ENCODE measurements around the gene CENPM. TPM values are rescaled to one million over a fixed set of nuclear protein-coding genes. Genes with fewer than 3 reads are reported as not detected.

CENPM gene
- total and polyA plus RNA-seq, 10 of the 15 experiments (the other 5 are each of a cell fraction or from before 2014, with no cell fraction given) = 36.7 to 212 (median 74.7) TPM

- in situ Hi-C loops (cut with MboI) = no loop called here
- POLR2A ChIA-PET = interaction anchor here (0.6 to 8.3 kb wide), 7 partner anchors 16 to 484 kb away, joined by 3 to 145 read pairs (median 3); partner anchors contain the start of gene TNFRSF13C
- 59% methylated on average over 2 of the region's 2 CpGs for WGBS (ENCODE audit: insufficient coverage, insufficient replicate concordance, low lambda C conversion rate, missing lambda C conversion rate)
Observed at GRCh38 chr22:41952713-41953112, 5.8 kb upstream of the CENPM start.

More at GRCh38 chr22:41952713-41953112, 5.8 kb upstream of the CENPM start:
- Histone ChIP-seq H3K79me2 (ENCODE audit: control insufficient read depth, insufficient read depth, low read length) (peaks cover 6% of the 10 kb centered on the region), H3K9ac (ENCODE audit: control insufficient read depth, insufficient read depth, low read length) (no peak overlapping the region), H3K36me3 (ENCODE audit: control insufficient read depth in 2 of 2, insufficient read depth in 2 of 2, low read length in 1 of 2) (no peaks in the 10 kb centered on the region), H3K4me3 (no peak overlapping the region), H3K27ac (ENCODE audit: control insufficient read depth, insufficient read depth) (no peak overlapping the region), H4K20me1 (ENCODE audit: control insufficient read depth, insufficient read depth) (no peaks in the 10 kb centered on the region), H3K4me2 (ENCODE audit: control insufficient read depth, insufficient read depth) (no peak overlapping the region), H2AFZ (ENCODE audit: control insufficient read depth, low read depth, low read length) (no peak overlapping the region), H3K4me1 (ENCODE audit: control insufficient read depth, insufficient read depth, low read length) (peaks cover 35% of the 10 kb centered on the region), H3K27me3 (replicated peaks in 1 of 2; ENCODE audit: control insufficient read depth in 2 of 2, insufficient read depth in 2 of 2, low read length in 1 of 2) (no peaks in the 10 kb centered on the region), H3K9me3 (replicated peaks; ENCODE audit: control insufficient read depth, insufficient read depth, low read length) (no peaks in the 10 kb centered on the region)
- RAD21 ChIA-PET (ENCODE audit: unreplicated experiment) = interaction anchor here (0.8 to 7.9 kb wide), 5 partner anchors 9 to 160 kb away, joined by 4 to 115 read pairs (median 8); partner anchors contain the start of gene TNFRSF13C
- ATAC-seq (no peak), FAIRE-seq (no peak), DNase-seq (ENCODE audit: low read depth, low spot score) (no peak)
- no TSS peak for BruUV-seq (replicated peaks)
- no peak for TF ChIP-seq PRDM15 (CRISPR knock-in tag; IDR thresholded peaks at IDR 0.05)
- SMC1A ChIA-PET (ENCODE audit: uncharacterized antibody, unreplicated experiment) = interaction anchor here (1.1 to 4.3 kb wide), 5 partner anchors 9 to 254 kb away, joined by 3 to 31 read pairs (median 4); partner anchors contain the start of genes MEI1 and TNFRSF13C
- CTCF ChIA-PET = interaction anchor here (1.1 to 4.1 kb wide), 10 partner anchors 9 to 255 kb away, joined by 3 to 27 read pairs (median 5); partner anchors contain the start of genes MEI1 and WBP2NL
- intact Hi-C loops (cut with micrococcal nuclease; ENCODE audit: unreplicated experiment) = loop anchor here (5.0 kb wide), 1 partner anchor 160 kb away; no protein-coding TSS in a partner anchor

Measured in GM12878 (cell line).